MV-4-11 (cell line): ENCODE measurements around the gene PGLYRP2.

Experiments
- DNase-seq: peaks from one replicate; lab custom pipeline; 2025; lab: John Stamatoyannopoulos, UW

Gene PGLYRP2

GRCh38 chr19:15439078-15439799 is 40.1 kb downstream of the PGLYRP2 start:
- DNase-seq: peak; percentile 46

- DNase-seq: no peak
These were observed 40.7 kb downstream of the PGLYRP2 start for GRCh38 chr19:15438577-15438976.

- no peak for DNase-seq
These were observed 41.2 kb downstream of the PGLYRP2 start for GRCh38 chr19:15438124-15438496.

- DNase-seq: no peak
These were observed 41.8 kb downstream of the PGLYRP2 start for GRCh38 chr19:15437355-15438123.

- DNase-seq: no peak
These were observed 42.5 kb downstream of the PGLYRP2 start for GRCh38 chr19:15436826-15437110.

GRCh38 chr19:15436012-15436825 is 43.1 kb downstream of the PGLYRP2 start:
- no peak for DNase-seq

GRCh38 chr19:15433519-15434069 is 45.7 kb downstream of the PGLYRP2 start:
- no peak for DNase-seq

- peak; percentile 88 for DNase-seq
These were observed 46.4 kb downstream of the PGLYRP2 start for GRCh38 chr19:15432629-15433518.

- DNase-seq: no peak
These were observed 47.2 kb downstream of the PGLYRP2 start for GRCh38 chr19:15432018-15432494.

GRCh38 chr19:15431396-15432017 is 47.8 kb downstream of the PGLYRP2 start:
- DNase-seq: no peak

- DNase-seq: no peak
These were observed 48.7 kb downstream of the PGLYRP2 start for GRCh38 chr19:15430526-15431120.

- DNase-seq: no peak
These were observed 49.4 kb downstream of the PGLYRP2 start for GRCh38 chr19:15429825-15430467.

GRCh38 chr19:15428956-15429824 is 50.1 kb downstream of the PGLYRP2 start:
- no peak for DNase-seq

- no peak for DNase-seq
These were observed 51.3 kb downstream of the PGLYRP2 start for GRCh38 chr19:15427991-15428471.

GRCh38 chr19:15427350-15427700 is 52.0 kb downstream of the PGLYRP2 start:
- no peak for DNase-seq

GRCh38 chr19:15426485-15427349 is 52.6 kb downstream of the PGLYRP2 start:
- no peak for DNase-seq

- no peak for DNase-seq
These were observed 53.9 kb downstream of the PGLYRP2 start for GRCh38 chr19:15425321-15425950.
